Lower leg skin (tissue), 3 donors: ENCODE data around the gene PLBD2.

Experiments used
- CTCF ChIP-seq, 3 donors: fragments of 450-650 bp; IDR thresholded peaks; one replicate each; pipeline ENCODE4 v1.5.1; 2016; ENCODE audit warnings: antibody characterized with exemption in 3 of 3, mild to moderate bottlenecking in 3 of 3, moderate library complexity in 2 of 3
- POLR2A ChIP-seq, 2 donors: fragments of 450-650 bp; IDR thresholded peaks; one replicate each; pipeline ENCODE4 v1.6.1; 2016 to 2017; ENCODE audit warnings: antibody characterized with exemption in 2 of 2, mild to moderate bottlenecking in 1 of 2, moderate library complexity in 1 of 2

DNA sequence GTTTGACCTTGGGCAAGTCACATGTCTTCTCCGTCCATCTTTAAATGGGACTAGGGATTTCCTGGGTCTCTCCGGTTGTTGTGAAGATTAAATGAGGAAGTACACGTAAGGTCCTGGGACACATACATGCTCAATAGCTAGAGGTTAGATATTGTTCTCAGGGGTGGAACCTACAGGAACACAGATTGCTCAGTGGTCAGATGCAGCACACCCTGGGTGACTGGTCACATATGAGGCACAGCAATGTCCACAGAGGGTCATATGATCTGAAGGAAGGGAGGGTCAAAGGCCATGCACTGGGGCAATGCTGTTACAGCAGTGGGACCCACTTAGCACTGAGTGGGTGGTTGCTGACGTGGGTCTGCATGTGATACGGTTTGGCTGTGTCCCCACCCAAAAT, 12.0 kb upstream of the PLBD2 start:
- no peak for TF ChIP-seq POLR2A (IDR thresholded peaks at IDR 0.05)
- no peak for TF ChIP-seq CTCF (IDR thresholded peaks at IDR 0.05)
